Adrenal gland (tissue), 5 donors: Measurements from ENCODE around the gene ARHGAP30.

Experiments used
- CTCF ChIP-seq, 6 experiments: fragments of 450-650 bp in 4 of 6; fragments of 200-600 bp in 2 of 6; sonication (generic) in 1 of 6; IDR thresholded peaks; 1 replicate in 5 of 6; 2 replicates in 1 of 6; pipeline versions ENCODE4 v1.5.1 to v1.8.0; 2016 to 2021; ENCODE audit warnings: antibody characterized with exemption in 6 of 6, mild to moderate bottlenecking in 2 of 6, moderate library complexity in 1 of 6
- POLR2A ChIP-seq, 2 donors: fragments of 450-650 bp; IDR thresholded peaks; one replicate each; pipeline ENCODE4 v1.6.1; 2017; ENCODE audit warnings: antibody characterized with exemption in 2 of 2, mild to moderate bottlenecking in 2 of 2, moderate library complexity in 1 of 2
- donor health status: DM: no; HTN: no; CAD: no.

GRCh38 chr1:161094481-161094880 is 24.8 kb upstream of the ARHGAP30 start:
- TF ChIP-seq CTCF (IDR thresholded peaks at IDR 0.05) (no peak), POLR2A (IDR thresholded peaks at IDR 0.05) (no peak)
